NT2/D1 (cell line): ENCODE results near the gene PI4KA.
"Not testable (repeated sequence)": the region's sequence is repeated elsewhere in the genome, so short reads cannot be mapped to it uniquely, and the experiment has no call there.

Experiments
- DNase-seq: peaks from one replicate; pipeline ENCODE4 v3.0.0-alpha.2; 2011; ENCODE audit warnings: low read depth, low spot score
- H3K27me3 ChIP-seq: 2 replicates; pipeline ENCODE4 v1.6.0; 2011; ENCODE audit warnings: mild to moderate bottlenecking; ENCODE audit not compliant: insufficient read length, insufficient read depth
- H3K36me3 ChIP-seq: 2 replicates; pipeline ENCODE4 v1.6.1; 2011; ENCODE audit warnings: mild to moderate bottlenecking, low read length, mixed read lengths; ENCODE audit not compliant: insufficient read depth, insufficient read length
- H3K4me1 ChIP-seq: 2 replicates; pipeline ENCODE4 v1.5.1; 2011; ENCODE audit not compliant: insufficient read depth, insufficient read length
- H3K4me3 ChIP-seq: 2 replicates; pipeline ENCODE4 v1.5.1; 2011; ENCODE audit warnings: low read depth; ENCODE audit not compliant: insufficient read length
- H3K9ac ChIP-seq: 2 replicates; pipeline ENCODE4 v1.6.0; 2011; ENCODE audit warnings: low read depth; ENCODE audit not compliant: insufficient read length
- H3K9me3 ChIP-seq: 2 replicates; pipeline ENCODE4 v1.5.1; 2011; ENCODE audit warnings: mild to moderate bottlenecking, low read length; ENCODE audit not compliant: insufficient read depth
- ZNF274 ChIP-seq: IDR thresholded peaks from 2 replicates; pipeline ENCODE4 v1.6.1; 2011; ENCODE audit warnings: mild to moderate bottlenecking, low read depth, low read length

The PI4KA gene

GRCh38 chr22:20720692-20721408 lies 137.8 kb downstream of the PI4KA start:
- no peaks in the 10 kb centered on the region for H3K4me1 ChIP-seq
- H3K4me3 ChIP-seq: no peak overlapping the region
- H3K9me3 ChIP-seq: no peaks in the 10 kb centered on the region
- no peak overlapping the region for H3K9ac ChIP-seq
- TF ChIP-seq ZNF274: no peak
- peaks cover 18% of the 10 kb centered on the region for H3K36me3 ChIP-seq
- DNase-seq: no peak
- H3K27me3 ChIP-seq: no peaks in the 10 kb centered on the region

- DNase-seq, H3K9ac ChIP-seq, H3K27me3 ChIP-seq, H3K4me1 ChIP-seq, H3K4me3 ChIP-seq, H3K9me3 ChIP-seq: not testable (repeated sequence)
- H3K36me3 ChIP-seq: peaks cover 15% of the 10 kb centered on the region
Measured at GRCh38 chr22:20718727-20719126, 139.9 kb downstream of the PI4KA start.

GRCh38 chr22:20717981-20718380 lies 140.6 kb downstream of the PI4KA start:
- not testable (repeated sequence) for H3K9ac ChIP-seq, H3K4me1 ChIP-seq, H3K9me3 ChIP-seq, DNase-seq, H3K4me3 ChIP-seq, H3K27me3 ChIP-seq
- H3K36me3 ChIP-seq: peaks cover 15% of the 10 kb centered on the region

GRCh38 chr22:20717213-20717866 lies 141.3 kb downstream of the PI4KA start:
- not testable (repeated sequence) for H3K9me3 ChIP-seq, H3K27me3 ChIP-seq, H3K4me1 ChIP-seq, H3K4me3 ChIP-seq, H3K9ac ChIP-seq, DNase-seq
- H3K36me3 ChIP-seq: peaks cover 15% of the 10 kb centered on the region

- H3K9me3 ChIP-seq, DNase-seq, H3K4me3 ChIP-seq, H3K4me1 ChIP-seq, H3K27me3 ChIP-seq, H3K36me3 ChIP-seq, H3K9ac ChIP-seq: not testable (repeated sequence)
Measured at GRCh38 chr22:20713116-20713515, 145.5 kb downstream of the PI4KA start.

- not testable (repeated sequence) for H3K9me3 ChIP-seq, H3K27me3 ChIP-seq, H3K36me3 ChIP-seq, H3K9ac ChIP-seq, H3K4me3 ChIP-seq, DNase-seq, H3K4me1 ChIP-seq
Measured at GRCh38 chr22:20709966-20710365, 148.6 kb downstream of the PI4KA start.

GRCh38 chr22:20707549-20708118 lies 151.0 kb downstream of the PI4KA start:
- not testable (repeated sequence) for H3K9ac ChIP-seq, H3K9me3 ChIP-seq, H3K4me1 ChIP-seq, DNase-seq, H3K36me3 ChIP-seq, H3K27me3 ChIP-seq, H3K4me3 ChIP-seq

GRCh38 chr22:20703816-20704609 lies 154.6 kb downstream of the PI4KA start:
- H3K9me3 ChIP-seq, DNase-seq, H3K4me3 ChIP-seq, H3K4me1 ChIP-seq, H3K27me3 ChIP-seq, H3K36me3 ChIP-seq, H3K9ac ChIP-seq: not testable (repeated sequence)

GRCh38 chr22:20703414-20703806 lies 155.2 kb downstream of the PI4KA start:
- H3K9me3 ChIP-seq, DNase-seq, H3K4me1 ChIP-seq, H3K4me3 ChIP-seq, H3K27me3 ChIP-seq, H3K36me3 ChIP-seq, H3K9ac ChIP-seq: not testable (repeated sequence)

- H3K4me3 ChIP-seq: peak overlapping the region; percentile 21
- H3K27me3 ChIP-seq, H3K9me3 ChIP-seq, H3K36me3 ChIP-seq, H3K4me1 ChIP-seq, H3K9ac ChIP-seq: not testable (repeated sequence)
- peak; percentile 71 for DNase-seq
Measured at GRCh38 chr22:20702546-20703413, 155.8 kb downstream of the PI4KA start.

- H3K27me3 ChIP-seq, H3K9me3 ChIP-seq, DNase-seq, H3K4me1 ChIP-seq, H3K9ac ChIP-seq, H3K36me3 ChIP-seq: not testable (repeated sequence)
- peak overlapping the region; percentile 21 for H3K4me3 ChIP-seq
Measured at GRCh38 chr22:20702175-20702545, 156.5 kb downstream of the PI4KA start.
